GM18499 (cell line): ENCODE data around the gene SLC6A6.

ENCODE experiments used
- ATAC-seq: cut with Tn5 transposase; IDR thresholded peaks from one replicate; pipeline ENCODE4 v1.9.1; 2021; ENCODE audit warnings: moderate number of reproducible peaks; ENCODE audit not compliant: insufficient read depth, unreplicated experiment

Gene SLC6A6

GRCh38 chr3:14525685-14526631 is 123.6 kb downstream of the SLC6A6 start:
- ATAC-seq, result no peak

GRCh38 chr3:14528081-14528480 is 125.7 kb downstream of the SLC6A6 start:
- ATAC-seq, result no peak

GRCh38 chr3:14531856-14532395 is 129.5 kb downstream of the SLC6A6 start:
- no peak for ATAC-seq

GRCh38 chr3:14532691-14533456 is 130.5 kb downstream of the SLC6A6 start:
- ATAC-seq, result no peak

- no peak for ATAC-seq
Observed at GRCh38 chr3:14533457-14533958, 131.1 kb downstream of the SLC6A6 start.

GRCh38 chr3:14534516-14535191 is 132.2 kb downstream of the SLC6A6 start:
- ATAC-seq, result no peak

GRCh38 chr3:14535616-14536015 is 133.2 kb downstream of the SLC6A6 start:
- ATAC-seq, result no peak

- no peak for ATAC-seq
Observed at GRCh38 chr3:14536055-14536815, 133.8 kb downstream of the SLC6A6 start.

- ATAC-seq, result no peak
Observed at GRCh38 chr3:14536837-14537589, 134.6 kb downstream of the SLC6A6 start.

- no peak for ATAC-seq
Observed at GRCh38 chr3:14537590-14538450, 135.4 kb downstream of the SLC6A6 start.

- no peak for ATAC-seq
Observed at GRCh38 chr3:14538451-14539088, 136.2 kb downstream of the SLC6A6 start.
